ENCODE results near the gene SECISBP2. TPM values are rescaled to one million over a fixed set of nuclear protein-coding genes. Genes with fewer than 3 reads are reported as not detected.

SECISBP2 gene
- total RNA-seq, 1 donor from 2014 or later = 55.6 TPM

DNA sequence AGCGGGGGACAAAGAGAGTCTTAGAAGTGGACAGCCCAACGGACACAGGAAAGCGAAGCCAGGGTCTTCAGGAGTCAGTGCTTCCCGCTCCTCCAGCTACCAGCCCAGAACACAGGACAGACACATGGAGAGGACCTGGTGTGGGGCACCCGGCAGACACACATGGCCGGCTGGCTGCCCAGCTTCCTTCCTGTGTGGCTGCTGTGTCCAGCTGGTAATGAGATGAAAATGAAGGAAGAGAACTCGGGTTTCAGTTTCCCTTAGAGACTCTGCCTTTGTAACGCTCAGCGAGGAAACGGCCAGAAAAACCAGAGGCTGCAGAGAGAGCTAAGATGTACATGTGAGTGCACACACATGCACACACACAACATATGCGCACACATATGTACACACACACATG lies 87.5 kb downstream of the SECISBP2 start:
- no peaks in the 10 kb centered on the region for H3K27me3 ChIP-seq (ENCODE audit: low read depth)
- H3K36me3 ChIP-seq = peaks cover 20% of the 10 kb centered on the region
- peak overlapping the region; percentile 10 for H3K4me3 ChIP-seq
- peak overlapping the region; percentile 54 for H3K27ac ChIP-seq
- DNase-seq (peak; percentile 66), ATAC-seq (peak; percentile 50)
- intact Hi-C loops (cut with DNase I) = no loop called here
- no peaks in the 10 kb centered on the region for H3K9me3 ChIP-seq
- peaks cover 23% of the 10 kb centered on the region for H3K4me1 ChIP-seq
- TF ChIP-seq, protein P1, sequence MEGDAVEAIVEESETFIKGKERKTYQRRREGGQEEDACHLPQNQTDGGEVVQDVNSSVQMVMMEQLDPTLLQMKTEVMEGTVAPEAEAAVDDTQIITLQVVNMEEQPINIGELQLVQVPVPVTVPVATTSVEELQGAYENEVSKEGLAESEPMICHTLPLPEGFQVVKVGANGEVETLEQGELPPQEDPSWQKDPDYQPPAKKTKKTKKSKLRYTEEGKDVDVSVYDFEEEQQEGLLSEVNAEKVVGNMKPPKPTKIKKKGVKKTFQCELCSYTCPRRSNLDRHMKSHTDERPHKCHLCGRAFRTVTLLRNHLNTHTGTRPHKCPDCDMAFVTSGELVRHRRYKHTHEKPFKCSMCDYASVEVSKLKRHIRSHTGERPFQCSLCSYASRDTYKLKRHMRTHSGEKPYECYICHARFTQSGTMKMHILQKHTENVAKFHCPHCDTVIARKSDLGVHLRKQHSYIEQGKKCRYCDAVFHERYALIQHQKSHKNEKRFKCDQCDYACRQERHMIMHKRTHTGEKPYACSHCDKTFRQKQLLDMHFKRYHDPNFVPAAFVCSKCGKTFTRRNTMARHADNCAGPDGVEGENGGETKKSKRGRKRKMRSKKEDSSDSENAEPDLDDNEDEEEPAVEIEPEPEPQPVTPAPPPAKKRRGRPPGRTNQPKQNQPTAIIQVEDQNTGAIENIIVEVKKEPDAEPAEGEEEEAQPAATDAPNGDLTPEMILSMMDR (IDR thresholded peaks at IDR 0.05) = no peak

DNA sequence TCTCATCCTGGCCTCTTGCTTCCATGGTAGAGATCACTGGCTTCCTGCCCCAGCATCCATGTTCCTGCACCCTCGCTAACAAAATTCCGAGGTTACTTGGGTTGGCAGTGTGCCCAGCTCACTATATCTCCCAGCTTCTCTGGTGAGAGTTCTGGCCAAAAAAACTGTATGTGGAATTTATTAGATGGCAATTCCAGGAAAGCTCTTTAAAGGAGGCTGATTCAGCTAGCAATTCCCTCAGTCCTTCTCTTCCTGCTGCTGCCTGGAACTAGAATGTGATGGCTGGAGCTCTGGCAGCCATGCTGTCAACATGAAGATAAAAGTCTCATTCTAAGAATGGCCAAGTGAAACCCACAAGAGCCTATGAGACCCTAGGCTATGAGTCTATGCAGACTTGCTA lies 88.8 kb downstream of the SECISBP2 start:
- DNase-seq = no peak
- intact Hi-C loops (cut with DNase I) = no loop called here
- no peak overlapping the region for H3K4me3 ChIP-seq

DNA sequence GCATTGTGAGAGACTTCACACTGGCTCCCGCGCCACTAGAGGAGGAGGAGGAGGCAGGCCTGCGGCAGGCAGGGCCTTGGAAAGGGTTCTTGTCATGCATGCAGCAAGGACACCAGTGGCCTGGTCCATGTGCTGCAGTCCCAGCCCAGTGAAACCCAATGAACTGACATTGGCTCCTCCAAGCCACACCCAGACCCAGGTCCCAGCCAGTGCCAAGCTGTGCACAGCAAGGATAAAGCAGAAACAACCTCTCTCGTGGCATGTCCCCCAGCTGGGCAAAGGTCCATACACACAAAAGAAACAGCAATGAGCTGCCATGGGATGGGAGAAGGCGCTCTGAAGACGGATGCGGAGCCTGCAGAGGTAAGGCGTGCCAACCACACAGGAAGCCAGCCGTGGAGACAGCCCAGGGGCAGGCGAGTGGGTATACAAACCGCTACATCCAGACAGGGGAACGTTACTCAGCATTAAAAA lies 90.4 kb downstream of the SECISBP2 start:
- ATAC-seq (peak; percentile 55 to 59), DNase-seq (no peak)
- Histone ChIP-seq H3K27me3 (ENCODE audit: low read depth) (no peaks in the 10 kb centered on the region), H3K4me3 (no peak overlapping the region), H3K27ac (no peak overlapping the region), H3K9me3 (no peaks in the 10 kb centered on the region), H3K4me1 (peaks cover 13% of the 10 kb centered on the region), H3K36me3 (peaks cover 8% of the 10 kb centered on the region)
- intact Hi-C loops (cut with DNase I) = no loop called here
- TF ChIP-seq, protein P1 (IDR thresholded peaks at IDR 0.05) = no peak

More for the DNA sequence above, 88.8 kb downstream of the SECISBP2 start:
- H3K27ac ChIP-seq = no peak overlapping the region
- no peaks in the 10 kb centered on the region for H3K9me3 ChIP-seq
- H3K27me3 ChIP-seq (ENCODE audit: low read depth) = no peaks in the 10 kb centered on the region
- TF ChIP-seq, protein P1 (IDR thresholded peaks at IDR 0.05) = no peak
- peaks cover 13% of the 10 kb centered on the region for H3K4me1 ChIP-seq
- H3K36me3 ChIP-seq = peaks cover 8% of the 10 kb centered on the region
- ATAC-seq = no peak

Small RNA genes lying within 50 kb of the gene (microRNA-seq; reads per million reads assigned to microRNA genes)
- gene MIR3153 (ENCODE audit: borderline number of aligned reads) = not detected

Other genes starting within 250 kb of the SECISBP2 start
- gene SHC3, start 139.7 kb upstream of the SECISBP2 start, total RNA-seq = 13.2 TPM
- 16.6 TPM for gene CKS2, start 7.3 kb upstream of the SECISBP2 start, total RNA-seq
- gene SEMA4D, start 179.6 kb downstream of the SECISBP2 start, total RNA-seq = 49.9 TPM

Data from lower lobe of right lung (tissue), 2 donors.